Stimulated activated CD8-positive, alpha-beta memory T cell treated with anti-CD3 and anti-CD28 coated beads, Interleukin-7, amount 100 ng/mL, for 48 hours (primary cell): ENCODE data around the gene NWD2.

Experiments
- DNase-seq, 2 donors: peaks; one replicate each; pipeline ENCODE4 v3.0.0-alpha.2; 2020; ENCODE audit warnings: low read depth in 1 of 2; ENCODE audit errors: extremely low read depth in 1 of 2

NWD2 gene

GRCh38 chr4:37299468-37299867 lies 54.9 kb downstream of the NWD2 start:
- no peak for DNase-seq

- no peak for DNase-seq
Measured at GRCh38 chr4:37304612-37305011, 60.1 kb downstream of the NWD2 start.

GRCh38 chr4:37305984-37306383 lies 61.4 kb downstream of the NWD2 start:
- DNase-seq: no peak

GRCh38 chr4:37317104-37317643 lies 72.6 kb downstream of the NWD2 start:
- DNase-seq: no peak

- no peak for DNase-seq
Measured at GRCh38 chr4:37320513-37321235, 76.1 kb downstream of the NWD2 start.

- no peak for DNase-seq
Measured at GRCh38 chr4:37322122-37322521, 77.6 kb downstream of the NWD2 start.

GRCh38 chr4:37324546-37324945 lies 80.0 kb downstream of the NWD2 start:
- DNase-seq: no peak

- DNase-seq: no peak
Measured at GRCh38 chr4:37326852-37327251, 82.3 kb downstream of the NWD2 start.

- no peak for DNase-seq
Measured at GRCh38 chr4:37338972-37339371, 94.4 kb downstream of the NWD2 start.

GRCh38 chr4:37358748-37359147 lies 114.2 kb downstream of the NWD2 start:
- DNase-seq: no peak

GRCh38 chr4:37359261-37359660 lies 114.7 kb downstream of the NWD2 start:
- DNase-seq: no peak

- DNase-seq: no peak
Measured at GRCh38 chr4:37365888-37366287, 121.3 kb downstream of the NWD2 start.

- no peak for DNase-seq
Measured at GRCh38 chr4:37367901-37368300, 123.4 kb downstream of the NWD2 start.

GRCh38 chr4:37370052-37370451 lies 125.5 kb downstream of the NWD2 start:
- no peak for DNase-seq

GRCh38 chr4:37381040-37381668 lies 136.6 kb downstream of the NWD2 start:
- DNase-seq: no peak

- no peak for DNase-seq
Measured at GRCh38 chr4:37383579-37384229, 139.2 kb downstream of the NWD2 start.

GRCh38 chr4:37385424-37385823 lies 140.9 kb downstream of the NWD2 start:
- DNase-seq: no peak

- DNase-seq: no peak
Measured at GRCh38 chr4:37388681-37389365, 144.3 kb downstream of the NWD2 start.

- DNase-seq: no peak
Measured at GRCh38 chr4:37389366-37389765, 144.8 kb downstream of the NWD2 start.

GRCh38 chr4:37389967-37390580 lies 145.5 kb downstream of the NWD2 start:
- DNase-seq: no peak
